GM19324 (cell line): ENCODE data around the gene COL9A3.

Experiments used
- ATAC-seq: cut with Tn5 transposase; IDR thresholded peaks from one replicate; pipeline ENCODE4 v1.9.1; 2021; ENCODE audit warnings: mild to moderate bottlenecking, moderate library complexity; ENCODE audit not compliant: unreplicated experiment, low FRiP score

COL9A3 gene

DNA sequence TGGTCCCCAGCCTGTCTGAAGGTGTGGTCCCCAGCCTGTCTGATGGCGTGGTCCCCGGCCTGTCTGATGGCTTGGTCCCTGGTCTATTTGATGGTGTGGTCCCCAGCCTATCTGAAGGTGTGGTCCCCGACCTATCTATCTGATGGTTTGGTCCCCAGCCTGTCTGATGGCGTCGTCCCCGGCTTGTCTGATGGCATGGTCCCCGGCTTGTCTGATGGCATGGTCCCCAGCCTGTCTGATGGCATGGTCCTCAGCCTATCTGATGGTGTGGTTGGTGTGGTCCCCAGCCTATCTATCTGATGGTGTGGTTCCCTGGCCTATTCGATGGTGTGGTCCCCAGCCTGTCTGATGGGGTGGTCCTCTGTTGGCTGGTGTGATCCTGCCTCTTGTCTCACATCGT is 38.8 kb upstream of the COL9A3 start:
- ATAC-seq, result no peak

DNA sequence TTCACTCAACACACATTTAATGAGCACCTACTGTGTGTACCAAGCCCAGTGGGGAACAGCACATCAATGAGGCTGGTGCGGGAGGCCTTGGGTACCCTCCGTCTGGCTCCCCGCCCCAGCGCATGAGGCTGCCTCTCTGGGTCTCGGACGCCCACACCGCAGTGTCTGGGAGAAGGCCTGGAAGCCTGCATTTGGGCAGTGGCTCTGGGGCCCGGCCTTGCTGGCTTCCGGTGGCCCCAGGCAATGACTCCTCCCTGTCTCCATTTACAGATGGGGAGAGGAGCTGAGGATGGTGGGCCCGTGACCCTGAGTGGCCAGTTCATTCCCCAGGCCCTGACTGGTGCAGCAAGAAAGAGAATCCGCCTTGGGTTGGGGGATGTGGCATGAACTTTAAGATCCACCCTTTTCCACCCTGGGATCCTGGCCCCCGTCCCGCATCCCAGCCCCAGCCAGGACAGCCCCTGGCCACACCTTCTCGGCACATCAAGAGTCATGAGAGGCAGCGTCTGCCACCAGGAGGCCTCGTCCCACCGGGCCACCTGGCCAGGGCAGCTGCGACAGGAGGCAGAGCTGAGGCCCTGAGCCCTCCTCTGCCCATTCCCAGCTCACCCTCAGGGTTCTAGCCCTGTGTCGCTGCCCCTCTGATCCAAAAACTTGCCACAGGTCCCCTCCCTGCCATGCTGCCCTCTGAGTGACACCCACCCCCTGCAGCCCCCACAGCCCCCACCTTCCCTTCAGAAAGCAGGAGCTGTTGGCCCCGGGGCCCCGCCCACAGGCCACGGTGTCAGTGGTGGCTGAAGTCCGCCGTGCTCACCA is 38.0 kb upstream of the COL9A3 start:
- ATAC-seq, result no peak

DNA sequence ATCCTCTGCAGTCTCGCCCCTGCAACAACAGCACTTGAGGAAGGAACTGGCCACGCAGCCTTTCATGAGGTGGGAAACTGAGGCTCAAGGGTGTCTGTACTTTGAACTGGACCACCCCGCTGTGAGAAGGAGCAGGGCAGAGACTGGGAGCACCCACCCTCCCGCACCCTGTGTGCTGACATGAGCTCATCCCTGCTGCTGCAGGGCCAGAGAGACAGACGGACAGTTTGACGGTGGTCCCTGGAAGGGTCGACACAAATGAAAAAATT is 37.5 kb upstream of the COL9A3 start:
- ATAC-seq, result no peak

DNA sequence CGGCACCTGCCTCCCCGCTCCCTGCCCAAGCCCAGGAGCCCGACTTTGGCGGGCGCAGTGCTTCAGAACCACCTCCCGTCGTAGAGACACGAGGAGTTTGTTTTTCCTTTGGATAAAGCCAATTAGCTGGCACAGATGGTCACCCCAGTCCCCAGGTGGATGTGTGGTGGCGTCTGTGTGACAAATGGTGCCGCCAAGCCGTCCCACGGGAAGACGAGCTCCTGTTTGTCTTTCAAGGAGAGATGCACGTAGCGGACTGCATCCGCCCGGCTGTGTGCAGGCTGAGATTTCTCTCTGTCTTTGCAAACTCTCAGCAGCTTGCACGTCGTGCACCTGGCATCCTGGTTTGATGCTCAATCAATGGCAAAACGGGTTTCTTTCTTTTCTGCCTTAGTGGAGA is 36.6 kb upstream of the COL9A3 start:
- no peak for ATAC-seq

DNA sequence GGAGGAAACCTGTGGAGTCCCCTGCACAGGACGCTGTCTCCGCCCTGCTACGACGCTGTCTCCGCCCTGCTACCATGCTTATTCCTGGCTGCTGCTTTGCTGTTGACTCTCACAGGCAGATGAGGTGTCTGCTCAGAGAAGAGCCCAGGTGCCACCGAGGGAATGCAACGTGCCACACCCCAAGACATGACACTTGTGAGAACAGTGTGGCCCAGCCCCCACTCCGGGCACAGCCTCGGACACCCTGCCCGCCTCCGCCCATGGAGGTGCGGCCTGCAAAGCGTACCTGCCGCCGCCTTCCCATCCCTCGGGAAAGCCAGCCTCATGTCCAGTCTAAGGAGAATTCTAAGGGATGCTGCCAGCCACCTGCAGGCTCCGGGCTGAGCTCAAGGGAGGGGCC is 36.2 kb upstream of the COL9A3 start:
- no peak for ATAC-seq

DNA sequence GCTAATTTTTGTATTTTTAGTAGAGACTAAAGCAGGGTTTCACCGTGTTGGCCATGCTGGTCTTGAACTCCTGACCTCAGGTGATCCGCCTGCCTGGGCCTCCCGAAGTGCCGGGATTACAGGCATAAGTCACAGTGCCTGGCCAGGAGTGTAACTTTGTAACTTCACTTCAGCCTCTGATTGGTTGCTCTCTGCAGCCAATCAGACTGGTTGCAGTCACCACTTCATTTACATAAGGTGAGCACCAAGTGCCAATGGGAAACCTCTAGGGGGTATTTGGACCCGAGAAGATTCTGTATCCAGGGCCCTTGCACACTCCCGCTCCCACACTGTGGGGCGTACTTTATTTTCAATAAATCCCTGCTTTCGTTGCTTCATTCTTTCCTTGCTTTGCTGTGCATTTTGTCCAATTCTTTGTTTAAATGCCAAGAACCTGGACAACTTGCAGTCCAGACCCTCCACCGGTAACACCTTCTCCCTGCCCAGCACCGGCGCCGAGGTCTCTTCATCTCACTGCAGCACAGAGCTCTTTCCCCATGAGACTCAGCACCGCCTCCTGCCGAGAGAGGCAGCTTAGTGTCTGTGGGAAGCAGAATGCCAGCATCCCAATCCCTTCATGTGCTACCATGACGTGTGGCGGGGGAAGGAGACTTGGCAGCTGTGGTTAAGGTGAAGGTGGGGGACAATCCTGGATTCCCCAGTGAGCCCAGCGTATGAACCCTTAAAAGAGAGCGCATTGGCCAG is 34.5 kb upstream of the COL9A3 start:
- ATAC-seq, result no peak

DNA sequence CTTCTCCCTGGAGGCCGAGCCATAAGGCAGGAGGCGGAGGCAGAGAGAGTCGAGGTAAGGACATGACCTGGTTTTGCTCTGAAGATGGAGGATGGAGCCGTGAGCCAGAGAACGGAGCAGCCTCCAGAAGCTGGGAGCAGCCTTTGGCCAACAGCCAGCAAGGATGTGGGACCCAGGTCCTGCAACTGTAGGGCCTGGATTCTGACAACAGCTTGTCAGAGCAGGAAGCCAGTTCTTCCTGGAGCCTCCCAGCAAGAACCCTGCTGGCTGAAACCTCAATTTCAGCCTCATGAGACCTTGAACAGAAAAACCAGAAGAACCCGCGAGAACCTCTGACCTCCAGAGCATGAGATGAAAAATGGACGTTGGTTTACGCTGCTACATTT is 34.0 kb upstream of the COL9A3 start:
- ATAC-seq, result no peak

DNA sequence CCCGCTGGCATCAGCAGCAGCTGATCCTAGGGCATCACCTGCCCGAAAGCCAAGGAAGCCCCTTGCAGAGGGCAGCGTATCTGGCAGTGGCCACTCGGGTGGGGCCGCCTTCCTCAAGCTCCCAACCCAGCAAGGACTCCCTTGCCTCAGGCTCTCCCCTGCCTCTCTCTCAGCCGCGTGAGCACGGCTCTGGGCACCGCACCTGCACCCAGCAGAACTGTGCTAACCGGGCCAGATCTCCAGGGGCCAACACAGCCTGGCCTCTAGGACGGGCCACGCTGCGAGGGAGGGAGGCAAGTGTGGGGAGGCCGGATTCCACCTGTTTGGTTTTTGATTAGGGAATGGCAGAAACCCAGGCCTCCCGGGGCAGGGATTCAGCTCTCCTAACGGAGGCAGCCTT is 32.4 kb upstream of the COL9A3 start:
- no peak for ATAC-seq

DNA sequence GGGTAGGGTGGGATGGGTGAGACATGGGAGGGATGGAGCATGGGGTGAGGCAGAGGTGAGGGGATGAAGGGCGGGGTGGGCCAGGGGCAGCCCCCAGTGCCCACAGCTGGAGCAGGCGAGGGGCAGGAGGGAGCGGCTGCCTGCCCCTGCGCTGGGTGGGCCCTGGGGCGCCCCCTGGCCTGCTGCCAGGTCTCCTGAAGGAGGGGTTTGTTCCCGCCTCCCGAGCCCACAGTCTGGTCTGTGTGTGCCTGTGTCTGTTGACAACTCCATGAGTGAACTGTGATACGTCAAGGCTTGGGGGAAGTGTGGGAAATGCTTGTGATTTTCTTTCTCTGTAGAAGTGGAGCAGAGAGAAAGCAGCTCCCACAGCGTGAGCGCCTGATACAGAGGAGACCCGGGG is 31.5 kb upstream of the COL9A3 start:
- ATAC-seq, result no peak

DNA sequence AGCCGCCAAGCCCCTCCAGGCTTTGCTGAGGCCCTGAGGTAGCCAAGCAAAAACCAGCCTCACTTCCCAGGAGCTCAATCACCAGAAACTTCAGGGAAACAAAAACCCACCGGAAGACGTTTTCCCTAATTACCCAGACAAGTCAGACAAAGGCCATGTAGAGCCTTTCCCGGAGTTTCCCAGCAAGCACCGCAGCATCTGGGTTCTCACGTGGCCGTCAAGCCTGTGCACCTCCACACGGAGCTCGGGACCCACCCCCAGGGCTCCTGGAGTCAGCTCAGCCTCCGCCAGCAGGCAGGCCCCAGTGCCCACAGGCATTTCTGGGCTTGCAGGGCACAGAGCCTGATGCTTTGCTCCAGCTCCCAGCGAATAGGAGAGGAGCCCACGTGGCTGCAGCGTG is 30.7 kb upstream of the COL9A3 start:
- no peak for ATAC-seq

DNA sequence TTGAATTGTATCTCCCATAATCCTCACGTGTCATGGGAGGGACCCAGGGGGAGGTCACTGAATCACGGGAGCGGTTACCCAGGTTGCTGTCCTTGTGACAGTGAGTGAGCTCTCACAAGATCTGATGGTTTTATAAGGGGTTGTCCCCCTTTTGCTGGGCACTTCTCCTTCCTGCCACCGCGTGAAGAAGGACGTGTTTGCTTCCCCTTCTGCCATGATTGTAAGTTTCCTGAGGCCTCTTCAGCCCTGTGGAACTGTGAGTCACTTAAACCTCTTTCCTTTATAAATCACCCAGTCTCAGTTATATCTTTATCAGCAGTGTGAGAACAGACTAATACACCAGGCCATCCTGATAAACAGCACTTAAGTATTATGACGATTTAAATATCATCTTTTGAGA is 29.5 kb upstream of the COL9A3 start:
- no peak for ATAC-seq

DNA sequence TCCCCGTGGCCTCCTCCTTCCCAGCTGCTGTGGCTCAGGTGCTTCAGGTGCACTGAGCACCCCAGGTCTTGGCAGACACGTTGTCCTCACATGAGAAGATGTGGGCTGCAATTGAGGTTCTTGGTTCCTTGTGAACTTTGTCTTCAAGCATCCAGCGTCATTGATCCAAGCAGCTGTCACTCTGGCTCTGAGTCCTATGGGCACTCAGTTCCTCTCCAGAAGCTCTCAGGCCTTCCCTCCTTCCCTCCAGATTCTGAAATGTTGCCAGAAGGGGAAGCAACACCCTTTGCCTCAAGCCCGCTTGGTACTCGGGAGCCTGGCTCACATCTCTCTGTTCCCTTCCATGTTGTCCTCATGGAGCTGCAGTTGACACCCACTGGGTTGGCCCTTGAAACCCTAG is 29.0 kb upstream of the COL9A3 start:
- no peak for ATAC-seq

DNA sequence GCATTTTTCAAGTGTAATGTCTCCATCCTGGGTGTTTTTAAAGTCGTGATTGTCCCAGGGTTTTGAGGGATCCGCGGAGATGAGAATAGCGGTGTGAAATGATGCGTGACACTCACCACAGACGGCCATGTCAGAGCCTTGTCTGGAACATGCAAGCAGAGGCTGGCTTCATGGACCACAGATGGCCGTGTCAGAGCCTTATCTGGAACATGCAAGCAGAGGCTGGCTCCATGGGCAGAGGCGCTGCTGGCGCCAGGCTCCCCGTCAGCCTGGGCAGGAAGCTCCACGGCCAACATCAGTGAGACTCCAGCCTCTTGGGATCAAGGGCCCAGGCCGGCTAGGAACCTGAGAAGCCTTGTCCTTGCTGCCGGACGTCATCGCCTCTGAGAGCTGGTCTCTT is 28.2 kb upstream of the COL9A3 start:
- ATAC-seq, result no peak

DNA sequence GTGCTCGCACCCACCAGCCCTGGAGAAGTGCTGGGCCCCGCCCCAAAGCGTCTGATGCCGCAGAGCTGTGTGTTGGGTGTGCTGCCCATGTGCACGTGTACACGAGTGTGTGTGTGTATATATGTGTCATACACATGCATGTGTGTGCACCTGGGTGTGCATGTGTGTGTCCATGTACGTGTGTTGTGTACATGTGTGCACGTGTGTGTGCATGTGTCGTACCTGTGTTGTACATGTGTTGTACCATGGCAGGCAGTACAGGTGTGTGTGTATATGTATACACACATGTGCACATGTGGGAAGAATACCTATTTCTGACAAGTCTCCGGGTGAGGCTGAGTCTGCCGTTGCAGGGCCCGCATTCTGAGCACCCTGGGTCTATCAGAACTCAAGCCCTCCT is 26.8 kb upstream of the COL9A3 start:
- no peak for ATAC-seq

DNA sequence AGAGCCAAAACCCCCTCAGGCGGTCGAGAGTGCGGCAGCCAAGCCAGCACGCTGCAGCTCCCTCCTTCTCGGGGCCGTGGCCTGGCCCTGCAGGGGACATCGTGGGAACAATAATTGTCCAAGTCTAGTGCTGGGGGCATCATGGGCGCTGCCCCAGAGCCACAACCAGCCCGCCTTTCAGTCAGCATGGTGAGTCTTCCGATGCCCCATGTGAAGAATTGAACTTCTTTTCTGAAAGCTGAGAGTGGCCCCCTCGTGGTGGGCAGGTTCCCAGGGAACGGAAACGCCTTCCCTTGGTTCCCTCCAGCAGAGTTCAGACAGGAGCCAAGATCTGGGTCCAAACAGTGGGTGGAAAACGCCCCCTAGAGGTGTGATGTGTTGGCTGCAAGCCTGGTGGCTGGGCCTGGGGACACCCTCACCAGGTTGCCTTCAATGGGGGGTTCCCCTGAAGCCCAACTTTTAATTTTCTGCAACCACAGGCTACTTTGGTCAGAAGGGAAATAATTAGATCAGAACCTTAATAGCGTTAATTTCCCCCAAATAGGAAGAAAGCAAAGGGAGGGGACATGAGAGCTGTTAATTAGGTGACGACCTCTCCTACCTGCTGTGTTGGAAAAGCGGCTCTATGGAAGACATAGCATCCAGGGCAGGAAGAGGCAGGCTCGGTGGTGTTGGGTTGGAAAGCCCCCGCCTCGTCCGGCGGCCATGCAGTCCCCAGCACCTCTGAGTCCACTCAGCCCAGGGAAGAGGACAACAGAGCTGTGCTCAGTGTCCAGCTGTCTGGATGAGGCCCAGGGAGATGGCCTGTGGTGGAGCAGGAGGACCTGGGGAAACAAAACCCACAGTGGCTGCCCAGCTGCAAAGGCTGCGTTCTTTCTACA is 25.3 kb upstream of the COL9A3 start:
- no peak for ATAC-seq

DNA sequence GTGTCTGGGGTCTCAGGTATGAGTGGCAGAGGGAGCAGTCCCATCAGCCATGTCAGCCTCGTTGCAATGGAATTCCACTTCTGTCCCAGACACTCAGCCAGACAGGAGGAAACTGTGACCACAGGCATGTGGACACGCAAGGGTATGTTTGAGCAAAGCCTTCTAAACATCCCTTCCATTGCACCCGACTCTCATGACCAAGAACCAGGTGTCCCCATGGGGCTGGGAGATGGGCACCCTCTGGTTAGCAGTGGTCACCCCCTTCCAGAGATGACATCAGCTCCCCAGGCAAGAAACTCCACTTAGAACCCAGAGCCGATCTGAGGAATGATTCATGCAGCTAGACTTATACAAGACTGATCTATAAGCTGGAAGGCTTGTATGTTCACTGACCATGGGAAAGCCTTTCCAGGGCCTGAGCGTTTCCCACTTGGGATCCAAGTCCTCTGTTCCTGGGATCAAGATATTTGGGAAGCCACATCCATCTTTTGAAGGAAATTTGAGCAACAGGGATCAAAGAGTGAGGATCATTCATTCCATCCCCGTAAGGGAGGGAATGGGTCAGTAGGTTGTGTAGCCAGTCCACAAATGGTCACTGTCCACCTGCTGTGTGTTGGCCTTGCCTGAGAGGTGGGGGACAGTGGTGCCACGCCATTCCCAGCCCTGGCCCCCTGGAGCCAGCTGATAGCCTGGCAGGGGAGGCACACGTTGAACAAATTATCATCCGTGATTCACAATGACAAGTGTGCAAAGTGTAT is 24.5 kb upstream of the COL9A3 start:
- ATAC-seq, result no peak

DNA sequence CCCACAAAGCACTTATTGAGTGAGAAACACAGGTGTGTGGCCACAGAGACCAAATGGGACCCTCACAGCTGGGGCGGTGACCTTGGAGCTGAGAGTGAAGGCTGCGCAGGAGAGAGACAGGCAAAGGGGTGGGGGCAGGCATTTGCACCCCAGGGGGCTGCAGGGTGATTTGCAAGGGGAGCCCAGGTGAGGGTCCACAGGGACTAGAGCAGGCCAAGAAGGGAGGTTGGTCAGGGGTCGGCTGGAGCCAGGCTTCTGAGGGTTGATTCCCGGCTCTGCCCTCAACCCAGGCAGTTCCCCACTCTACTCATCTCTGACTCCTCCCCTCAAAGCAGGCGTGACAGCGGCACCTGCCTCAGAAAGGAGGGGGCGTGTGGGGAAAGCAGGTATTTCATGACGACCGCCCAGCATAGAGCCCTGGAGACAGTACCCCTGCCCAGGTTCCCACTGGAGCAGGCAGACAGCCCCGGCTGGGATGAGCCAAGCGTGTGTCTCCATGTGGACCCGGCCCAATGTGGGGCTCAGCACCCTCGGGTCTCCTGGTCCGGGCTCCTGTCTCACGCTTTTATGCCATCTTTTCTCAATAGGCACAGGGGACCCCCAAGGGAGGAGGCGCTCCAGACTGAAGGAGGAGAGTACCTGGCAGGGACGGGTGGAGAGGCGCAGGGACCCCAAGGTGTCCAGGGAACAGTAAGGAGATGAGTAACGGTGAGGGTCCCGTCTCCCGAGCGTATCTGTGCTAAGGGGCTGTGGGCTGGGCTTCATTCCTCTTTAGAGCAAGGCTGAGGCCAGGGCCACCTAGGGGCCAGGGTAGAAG is 23.7 kb upstream of the COL9A3 start:
- ATAC-seq, result no peak

DNA sequence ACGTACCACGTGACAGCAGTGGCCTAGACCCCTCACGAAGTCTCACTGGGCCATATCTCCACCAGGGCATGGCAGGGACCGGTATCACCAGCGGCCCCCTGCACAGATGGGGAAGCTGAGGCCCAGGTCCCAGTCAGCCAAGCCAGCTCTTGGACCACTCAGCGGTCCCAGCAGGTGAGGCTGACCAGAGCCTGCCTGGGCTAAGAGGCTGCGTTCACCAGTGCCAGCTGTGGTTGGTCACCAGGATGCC is 23.2 kb upstream of the COL9A3 start:
- ATAC-seq, result no peak

DNA sequence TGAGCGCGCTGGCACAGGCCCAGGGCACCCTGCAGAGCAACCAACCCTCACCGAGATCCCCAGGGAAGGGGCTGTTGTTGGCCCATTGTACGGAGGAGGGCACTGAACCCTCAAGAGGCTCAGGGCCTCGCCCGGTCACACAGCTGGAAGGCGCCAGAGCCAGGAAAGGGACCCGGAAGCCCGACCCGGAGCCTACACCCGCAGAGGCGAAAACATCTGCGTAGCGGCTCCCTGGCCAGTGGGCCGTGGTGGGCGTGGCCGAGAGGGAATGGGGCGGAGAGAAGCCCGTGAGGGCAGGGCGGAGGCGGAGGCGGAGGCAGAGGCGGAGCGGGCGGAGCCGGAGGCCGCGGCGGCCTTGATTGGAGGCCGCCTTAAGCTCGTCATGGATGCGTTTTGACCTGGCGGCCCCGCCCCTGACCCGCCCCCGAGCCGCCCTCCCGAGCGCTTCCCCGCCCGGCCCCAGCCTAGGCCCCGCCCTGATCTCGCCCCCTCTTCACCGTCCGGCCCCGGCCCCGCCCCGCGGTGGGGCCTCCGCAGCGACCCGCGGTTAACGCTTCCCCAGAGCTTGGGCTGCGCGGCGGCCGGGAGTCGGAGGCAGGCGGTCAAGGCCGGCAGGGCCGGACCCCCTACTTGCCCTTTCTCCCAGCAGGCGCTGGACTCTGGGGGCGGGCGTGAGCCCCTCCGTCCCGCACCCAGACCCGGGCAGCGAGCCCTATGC is 22.7 kb upstream of the COL9A3 start:
- ATAC-seq, result peak; percentile 73
